Measurements from ENCODE around the gene DYNC2I2. TPM values are rescaled to one million over a fixed set of nuclear protein-coding genes. Genes with fewer than 3 reads are reported as not detected.

The DYNC2I2 gene
- total RNA-seq (2021): 225 and 263 TPM in 2 replicates
- Bru-seq, nascent RNA: percentile 81 among the genes with signal in this experiment
- percentile 73 among the genes with signal in this experiment for BruChase-seq, experiment 1, labeled RNA remaining after a 2-hour chase
- BruChase-seq, experiment 2, labeled RNA remaining after a 6-hour chase: percentile 83 among the genes with signal in this experiment
- long read RNA-seq, transcript WDR34-201 (9 exons, 1,755 nt): major isoform, 954 of 1,186 reads
- long read RNA-seq, partial matches to known transcripts: 46 of 1,186 reads
- long read RNA-seq, other reads (novel, unspliced or antisense): 186 of 1,186 reads

DNA sequence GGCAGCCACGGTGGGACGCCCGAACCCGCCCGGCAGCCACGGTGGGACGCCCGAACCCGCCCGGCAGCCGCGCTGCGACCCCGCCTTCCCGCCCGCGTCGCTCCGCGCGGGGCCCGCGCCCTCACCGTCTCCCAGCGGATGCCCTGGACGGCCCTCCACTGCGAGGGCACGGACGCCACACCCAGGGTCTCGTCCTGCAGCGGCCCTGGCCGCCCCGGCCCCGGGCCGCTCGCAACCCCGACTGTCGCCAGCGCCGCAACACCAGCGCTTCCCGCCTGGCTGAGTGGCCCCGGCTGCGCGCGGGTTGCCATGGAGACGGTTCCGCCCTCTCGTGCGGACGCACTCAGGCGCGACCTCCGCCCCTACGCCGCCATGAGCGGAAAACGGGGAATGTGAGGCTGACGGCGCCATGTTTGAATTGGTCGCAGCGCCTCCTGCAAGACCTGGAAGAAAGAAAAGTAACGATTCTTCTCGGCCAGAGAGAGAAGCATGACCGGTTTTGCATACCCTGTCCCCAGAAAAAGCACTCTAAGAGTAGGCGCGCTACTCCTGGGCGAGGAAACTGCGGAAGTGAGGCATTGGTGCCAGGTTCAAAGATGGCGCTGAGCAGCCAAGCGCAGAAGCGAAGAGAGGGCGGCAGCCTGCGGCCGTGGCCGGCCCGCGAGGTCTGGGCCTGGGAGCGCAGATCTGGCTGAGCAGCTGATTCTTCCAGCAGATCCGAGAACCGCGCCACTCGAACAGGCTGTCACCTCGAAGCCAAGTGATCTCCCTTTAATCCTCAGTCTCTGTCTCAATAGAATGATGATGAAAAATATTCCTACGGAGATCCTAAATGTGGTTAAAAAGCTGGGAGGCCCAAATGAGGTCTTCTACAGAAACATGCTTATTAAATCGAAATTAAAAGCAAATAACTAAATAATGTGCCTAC, at the start of gene DYNC2I2:
Gene DYNC2I2 (minus strand): TSS at position 432 of the 928 bp plus-strand sequence. CDS start 121 bp downstream, at position 311.
- Histone ChIP-seq H3K27ac (peak within 1 kb of the TSS; percentile 98), H3K4me2 (peak within 1 kb of the TSS; percentile 79), H3K9me3 (ENCODE audit: insufficient read depth, low read depth) (no peaks in the 10 kb centered on the region), H3K9me2 (ENCODE audit: insufficient read depth) (no peaks in the 10 kb centered on the region), H2AFZ (peak within 1 kb of the TSS; percentile 90), H4K20me1 (ENCODE audit: insufficient read depth) (no peaks in the 10 kb centered on the region), H3F3A (ENCODE audit: insufficient read depth, low read depth) (peaks cover 16% of the 10 kb centered on the region), H3K79me2 (ENCODE audit: low read depth) (peaks cover 25% of the 10 kb centered on the region), H3K27me3 (ENCODE audit: insufficient read depth, low read depth) (no peaks in the 10 kb centered on the region), H3K36me3 (ENCODE audit: low read depth) (no peaks in the 10 kb centered on the region), H3K4me3 (peak within 1 kb of the TSS; percentile 99), H3K4me1 (replicated peaks; ENCODE audit: insufficient read depth) (peaks cover 8% of the 10 kb centered on the region; the same call in 1 of the 2 replicates)
- intact Hi-C loops (cut with micrococcal nuclease; ENCODE audit: unreplicated experiment): loop anchor here (1.0 to 2.0 kb wide), 4 partner anchors 20 to 68 kb away; partner anchors contain the start of genes SET and ZDHHC12
- BruUV-seq (replicated peaks): no TSS peak
- DNase-seq: peak; percentile 80 to 97
- POLR2A ChIA-PET (ENCODE audit: unreplicated experiment): no interaction called here
- CTCF ChIA-PET: interaction anchor here (0.6 to 0.7 kb wide), 2 partner anchors 31 to 236 kb away, joined by 3 to 7 read pairs; partner anchors contain the start of gene CERCAM
- no peak for TF ChIP-seq EZH2 (IDR thresholded peaks at IDR 0.05; ENCODE audit: low read depth)
- TF ChIP-seq, protein P1, sequence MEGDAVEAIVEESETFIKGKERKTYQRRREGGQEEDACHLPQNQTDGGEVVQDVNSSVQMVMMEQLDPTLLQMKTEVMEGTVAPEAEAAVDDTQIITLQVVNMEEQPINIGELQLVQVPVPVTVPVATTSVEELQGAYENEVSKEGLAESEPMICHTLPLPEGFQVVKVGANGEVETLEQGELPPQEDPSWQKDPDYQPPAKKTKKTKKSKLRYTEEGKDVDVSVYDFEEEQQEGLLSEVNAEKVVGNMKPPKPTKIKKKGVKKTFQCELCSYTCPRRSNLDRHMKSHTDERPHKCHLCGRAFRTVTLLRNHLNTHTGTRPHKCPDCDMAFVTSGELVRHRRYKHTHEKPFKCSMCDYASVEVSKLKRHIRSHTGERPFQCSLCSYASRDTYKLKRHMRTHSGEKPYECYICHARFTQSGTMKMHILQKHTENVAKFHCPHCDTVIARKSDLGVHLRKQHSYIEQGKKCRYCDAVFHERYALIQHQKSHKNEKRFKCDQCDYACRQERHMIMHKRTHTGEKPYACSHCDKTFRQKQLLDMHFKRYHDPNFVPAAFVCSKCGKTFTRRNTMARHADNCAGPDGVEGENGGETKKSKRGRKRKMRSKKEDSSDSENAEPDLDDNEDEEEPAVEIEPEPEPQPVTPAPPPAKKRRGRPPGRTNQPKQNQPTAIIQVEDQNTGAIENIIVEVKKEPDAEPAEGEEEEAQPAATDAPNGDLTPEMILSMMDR (conservative IDR thresholded peaks at IDR 0.05): no peak

DNA sequence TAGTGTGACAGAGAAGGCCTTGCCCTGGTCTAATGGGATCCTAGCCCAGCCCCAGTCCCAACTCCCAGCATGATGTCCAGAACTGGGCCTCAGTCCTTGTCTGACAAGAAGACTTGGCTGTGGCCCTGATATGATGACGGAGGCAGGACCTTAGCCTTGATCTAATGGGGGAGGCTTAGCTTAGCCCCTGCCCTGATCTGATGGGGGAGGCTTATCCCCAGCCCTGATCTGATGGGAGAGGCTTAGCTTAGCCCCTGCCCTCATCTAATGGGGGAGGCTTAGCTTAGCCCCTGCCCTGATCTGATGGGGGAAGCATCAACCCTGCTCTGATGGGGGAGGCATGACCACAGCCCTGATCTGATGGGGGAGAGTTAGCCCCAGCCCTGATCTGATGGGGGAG, 49.4 kb upstream of the DYNC2I2 start:
- no peaks in the 10 kb centered on the region for H4K20me1 ChIP-seq (ENCODE audit: insufficient read depth)
- intact Hi-C loops (cut with micrococcal nuclease; ENCODE audit: unreplicated experiment): no loop called here
- POLR2A ChIA-PET (ENCODE audit: unreplicated experiment): no interaction called here
- no peaks in the 10 kb centered on the region for H3K4me1 ChIP-seq (replicated peaks; ENCODE audit: insufficient read depth)
- no peak for DNase-seq
- H3K9me2 ChIP-seq (ENCODE audit: insufficient read depth): no peaks in the 10 kb centered on the region
- no peaks in the 10 kb centered on the region for H3K36me3 ChIP-seq (ENCODE audit: low read depth)
- no peak overlapping the region for H3K27ac ChIP-seq
- TF ChIP-seq, protein P1 (conservative IDR thresholded peaks at IDR 0.05): no peak
- TF ChIP-seq EZH2 (IDR thresholded peaks at IDR 0.05; ENCODE audit: low read depth): no peak
- H3K27me3 ChIP-seq (ENCODE audit: insufficient read depth, low read depth): no peaks in the 10 kb centered on the region
- H3K4me2 ChIP-seq: no peak overlapping the region
- no peak overlapping the region for H2AFZ ChIP-seq
- H3K9me3 ChIP-seq (ENCODE audit: insufficient read depth, low read depth): no peaks in the 10 kb centered on the region
- CTCF ChIA-PET: no interaction called here
- no TSS peak for BruUV-seq (replicated peaks)
- no peak overlapping the region for H3K4me3 ChIP-seq
- H3K79me2 ChIP-seq (ENCODE audit: low read depth): no peaks in the 10 kb centered on the region
- H3F3A ChIP-seq (ENCODE audit: insufficient read depth, low read depth): peaks cover 5% of the 10 kb centered on the region; the same call in 1 of the 2 replicates
